ENCODE data around the gene EMID1. TPM values are rescaled to one million over a fixed set of nuclear protein-coding genes. Genes with fewer than 3 reads are reported as not detected.
"Not testable (repeated sequence)": the region's sequence is repeated elsewhere in the genome, so short reads cannot be mapped to it uniquely, and the experiment has no call there.

EMID1 gene
- total RNA-seq, 2 donors from 2014 or later = 1.4 to 2.4 TPM

DNA sequence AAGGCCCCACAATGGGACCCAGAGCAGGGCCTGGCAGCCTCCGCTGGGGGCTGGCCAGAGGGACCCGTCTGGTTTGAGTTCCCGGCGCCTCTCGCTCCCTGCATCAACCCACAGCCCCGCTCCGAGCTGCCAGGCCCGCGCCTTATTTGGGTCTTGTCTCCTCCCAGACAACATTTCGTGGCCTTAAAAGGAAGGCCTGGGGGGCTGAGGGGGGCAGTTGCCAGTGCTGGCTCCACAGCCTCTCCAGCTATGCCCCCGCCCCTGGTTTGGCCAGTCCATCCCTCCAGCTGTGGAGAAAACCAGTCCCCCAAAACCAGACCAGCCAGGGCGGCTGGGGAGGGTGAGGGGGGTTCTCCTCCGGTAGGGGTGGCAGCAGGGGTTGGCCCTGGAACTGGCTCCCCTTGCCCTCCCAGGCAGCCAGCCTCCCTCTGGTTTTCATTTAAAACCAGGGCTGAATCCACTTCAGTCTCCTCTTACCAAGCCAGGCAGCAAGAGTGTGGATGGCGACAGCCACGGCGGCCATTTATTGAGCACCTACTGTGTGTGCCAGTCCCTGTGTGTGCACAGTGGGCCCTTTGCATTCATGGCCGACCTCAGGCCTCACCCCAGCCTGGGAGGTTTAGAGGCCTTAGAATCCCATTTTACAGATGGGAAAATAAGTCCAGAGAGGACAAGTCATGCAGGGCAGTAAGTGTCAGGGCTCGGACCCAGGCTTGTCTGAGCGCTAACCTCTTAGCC, 18.6 kb downstream of the EMID1 start:
- DNase-seq (ENCODE audit: low spot score) = no peak
- intact Hi-C loops (cut with DNase I) = no loop called here

DNA sequence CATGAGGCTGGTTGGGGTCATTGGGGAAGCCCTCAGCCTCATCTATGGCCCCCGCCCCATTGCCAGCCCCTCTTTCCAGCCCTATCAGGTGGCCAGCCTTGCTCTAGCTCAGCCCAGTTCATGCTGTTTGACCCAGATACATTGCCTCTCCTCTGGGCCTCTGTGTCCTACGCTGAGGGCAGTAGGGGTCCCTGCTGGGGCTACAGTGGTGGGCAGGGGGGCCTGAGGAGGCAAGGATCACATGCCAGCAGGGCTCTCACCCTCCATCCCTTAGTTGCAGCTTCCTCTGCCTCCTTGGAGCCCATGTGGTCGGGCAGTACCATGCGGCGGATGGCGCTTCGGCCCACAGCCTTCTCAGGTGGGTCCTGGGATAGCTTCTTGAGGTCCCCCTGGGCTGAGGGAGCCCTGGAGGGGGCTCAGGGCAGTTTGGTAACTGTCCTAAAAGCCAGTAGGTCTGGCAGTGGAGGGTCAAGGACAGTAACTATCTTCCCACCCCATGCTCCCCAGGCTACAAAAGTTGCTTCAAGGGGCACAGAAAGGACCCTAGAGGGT, 19.2 kb downstream of the EMID1 start:
- no peak for DNase-seq (ENCODE audit: low spot score)
- intact Hi-C loops (cut with DNase I) = no loop called here

DNA sequence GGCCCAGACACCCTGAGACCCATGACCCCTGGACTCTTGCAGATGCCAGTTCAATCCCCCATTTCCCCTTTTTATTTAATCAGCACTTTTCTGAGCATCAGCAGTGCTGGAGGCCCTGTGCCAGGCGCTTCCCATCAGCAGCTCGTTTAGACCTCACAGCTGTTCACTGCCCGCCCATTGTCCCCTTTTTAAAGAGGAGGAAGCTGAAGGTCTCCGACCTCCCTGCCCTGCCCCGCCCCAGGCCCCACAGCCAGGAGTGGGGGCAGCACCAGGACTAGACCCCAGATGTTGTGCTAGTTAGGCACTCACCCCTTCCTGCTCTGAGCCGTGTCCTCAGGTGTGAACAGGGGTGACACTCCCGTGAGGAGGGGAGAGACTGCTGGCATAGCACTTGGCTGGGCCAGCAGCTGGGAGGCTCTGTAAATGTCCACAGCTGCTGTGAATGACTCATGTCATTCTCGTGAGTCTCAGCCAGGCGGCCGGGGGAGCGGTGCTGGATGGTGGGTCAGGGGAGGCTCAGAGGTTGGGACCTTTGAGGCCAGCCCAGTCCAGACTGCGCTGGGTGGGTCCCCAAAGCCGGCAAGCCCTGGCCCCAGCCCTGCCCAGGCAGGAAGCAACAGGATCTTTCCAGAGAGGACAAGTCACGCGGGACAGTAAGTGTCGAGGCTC, 19.9 kb downstream of the EMID1 start:
- intact Hi-C loops (cut with DNase I) = no loop called here
- peak; percentile 93 for DNase-seq (ENCODE audit: low spot score)

DNA sequence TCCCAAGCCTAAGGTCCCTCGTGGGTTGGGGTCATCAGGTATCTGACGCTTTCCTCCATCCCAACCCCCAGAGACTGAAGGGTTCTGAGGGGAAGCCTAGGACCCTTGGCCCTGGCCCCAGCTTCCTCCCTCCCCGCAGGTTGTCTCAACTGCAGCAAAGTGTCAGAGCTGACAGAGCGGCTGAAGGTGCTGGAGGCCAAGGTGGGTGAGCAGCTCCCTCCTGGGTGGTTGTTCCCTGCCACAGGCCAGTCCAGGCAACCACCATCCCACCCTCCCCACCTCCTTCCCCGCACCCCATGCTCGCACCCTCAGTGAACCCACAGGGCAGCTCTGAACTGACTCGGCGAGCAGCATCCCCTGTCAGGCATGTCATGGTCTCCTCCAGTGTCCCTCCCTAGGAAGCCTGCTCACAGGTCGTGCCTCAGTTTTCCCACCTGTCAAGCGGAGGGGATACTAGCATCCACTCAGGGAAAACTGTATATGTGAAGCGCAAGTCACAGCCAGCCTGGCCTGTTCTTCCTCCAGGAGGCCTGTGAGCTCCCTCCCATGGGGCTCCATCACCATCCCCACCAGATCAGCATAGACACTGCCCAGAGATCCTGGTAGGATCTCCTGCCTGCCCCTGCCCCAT, 20.8 kb downstream of the EMID1 start:
- DNase-seq (ENCODE audit: low spot score) = peak; percentile 59
- intact Hi-C loops (cut with DNase I) = no loop called here

DNA sequence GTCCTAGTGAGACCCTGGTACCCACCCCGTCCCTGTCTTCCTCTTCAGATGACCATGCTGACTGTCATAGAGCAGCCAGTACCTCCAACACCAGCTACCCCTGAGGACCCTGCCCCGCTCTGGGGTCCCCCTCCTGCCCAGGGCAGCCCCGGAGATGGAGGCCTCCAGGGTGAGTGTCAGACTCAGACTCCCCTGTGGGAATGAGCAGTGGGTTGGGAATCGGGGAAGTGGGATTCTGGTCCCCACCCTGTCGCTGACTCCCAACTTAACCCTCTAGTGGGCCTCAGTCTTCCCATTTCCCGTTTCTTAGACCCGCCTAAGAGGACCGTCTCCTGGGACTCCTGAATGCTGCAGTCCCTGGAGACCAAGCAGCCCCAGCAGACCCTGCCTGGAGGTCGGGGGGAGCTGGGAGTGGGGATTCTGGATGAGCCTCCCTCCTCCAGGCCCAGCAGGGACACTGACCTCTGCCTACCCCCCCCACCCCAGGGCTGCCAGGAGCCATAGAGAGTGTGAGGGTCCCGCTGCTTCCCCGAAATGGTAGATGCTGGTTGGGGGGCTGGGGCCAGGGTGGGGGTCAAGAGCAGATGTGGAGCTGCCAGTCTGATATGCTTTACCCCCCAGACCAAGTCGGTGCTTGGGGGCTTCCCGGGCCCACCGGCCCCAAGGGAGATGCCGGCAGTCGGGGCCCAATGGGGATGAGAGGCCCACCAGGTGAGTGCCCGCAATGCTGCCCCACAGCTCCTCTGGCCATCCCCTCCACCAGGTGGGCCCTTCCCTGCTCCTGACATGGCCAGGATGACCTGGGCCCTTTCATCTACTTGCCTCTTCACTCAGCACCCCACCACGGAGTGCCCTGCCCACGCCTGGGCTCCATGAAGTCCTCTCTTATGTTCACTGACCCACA, 25.5 kb downstream of the EMID1 start:
- peak; percentile 62 for DNase-seq (ENCODE audit: low spot score)
- intact Hi-C loops (cut with DNase I) = no loop called here

DNA sequence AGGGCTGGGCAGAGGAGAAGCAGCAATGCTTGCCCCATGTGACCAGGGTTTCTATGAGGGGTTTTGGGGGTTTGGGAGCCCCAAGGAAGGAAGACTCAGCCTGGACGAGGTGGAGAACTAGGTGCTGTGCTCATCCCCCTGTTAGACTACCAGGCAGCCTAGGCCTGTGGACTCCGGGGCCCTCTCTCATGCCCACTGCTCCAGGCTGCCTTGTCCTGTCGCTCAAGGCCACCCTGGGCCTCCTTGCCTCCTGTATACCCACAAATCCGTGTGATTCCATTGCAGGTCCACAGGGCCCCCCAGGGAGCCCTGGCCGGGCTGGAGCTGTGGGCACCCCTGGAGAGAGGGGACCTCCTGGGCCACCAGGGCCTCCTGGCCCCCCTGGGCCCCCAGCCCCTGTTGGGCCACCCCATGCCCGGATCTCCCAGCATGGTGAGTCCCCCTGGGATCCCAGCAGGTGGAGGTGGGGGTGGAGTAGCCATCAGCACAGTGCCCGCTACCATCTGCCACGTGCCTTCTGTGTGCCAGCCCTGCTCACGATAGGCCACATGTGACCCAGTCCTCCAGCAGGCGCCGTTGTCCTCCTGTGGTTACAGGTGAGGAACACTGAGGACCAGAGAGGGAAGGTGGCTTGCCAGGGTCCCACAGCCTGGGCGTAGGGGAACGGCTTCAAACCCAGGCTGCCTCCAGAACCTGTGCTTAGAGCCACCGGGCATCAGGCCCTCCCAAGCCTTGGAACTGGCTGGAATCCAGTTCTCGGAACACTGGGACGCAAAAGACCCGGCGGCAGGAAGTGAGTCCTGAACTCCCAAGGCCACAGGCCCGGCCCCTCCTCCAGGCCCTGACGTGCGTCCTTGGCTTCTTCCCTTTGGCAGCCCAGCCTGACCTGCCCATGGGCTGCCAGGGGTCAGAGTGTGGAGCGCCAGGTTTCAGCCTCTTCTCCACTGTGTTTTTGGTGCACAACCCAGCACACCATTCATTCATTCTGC, 26.6 kb downstream of the EMID1 start:
- DNase-seq (ENCODE audit: low spot score) = peak; percentile 82
- intact Hi-C loops (cut with DNase I) = no loop called here

DNA sequence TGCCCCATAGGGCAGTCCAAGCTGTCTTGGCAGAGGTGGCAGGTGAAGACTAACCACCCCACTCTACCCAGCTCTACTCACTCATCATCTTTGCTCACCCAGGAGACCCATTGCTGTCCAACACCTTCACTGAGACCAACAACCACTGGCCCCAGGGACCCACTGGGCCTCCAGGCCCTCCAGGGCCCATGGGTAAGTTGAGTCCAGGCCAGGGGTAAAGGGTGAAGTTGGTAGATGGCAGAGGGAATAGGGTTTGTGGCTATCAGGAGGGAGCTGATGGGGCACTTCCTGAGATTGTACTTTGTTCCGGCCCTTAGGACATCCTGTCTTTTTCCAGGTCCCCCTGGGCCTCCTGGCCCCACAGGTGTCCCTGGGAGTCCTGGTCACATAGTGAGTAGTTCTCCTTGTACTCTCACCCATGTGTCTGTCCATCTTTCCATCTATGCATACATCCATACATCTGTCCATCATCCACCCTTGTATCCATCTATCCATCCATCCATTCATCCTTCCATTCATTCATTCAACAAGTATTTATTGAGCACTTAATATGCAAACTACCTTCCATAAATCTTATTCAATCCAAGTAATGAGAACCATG, 27.7 kb downstream of the EMID1 start:
- intact Hi-C loops (cut with DNase I) = no loop called here
- DNase-seq (ENCODE audit: low spot score) = peak; percentile 23

DNA sequence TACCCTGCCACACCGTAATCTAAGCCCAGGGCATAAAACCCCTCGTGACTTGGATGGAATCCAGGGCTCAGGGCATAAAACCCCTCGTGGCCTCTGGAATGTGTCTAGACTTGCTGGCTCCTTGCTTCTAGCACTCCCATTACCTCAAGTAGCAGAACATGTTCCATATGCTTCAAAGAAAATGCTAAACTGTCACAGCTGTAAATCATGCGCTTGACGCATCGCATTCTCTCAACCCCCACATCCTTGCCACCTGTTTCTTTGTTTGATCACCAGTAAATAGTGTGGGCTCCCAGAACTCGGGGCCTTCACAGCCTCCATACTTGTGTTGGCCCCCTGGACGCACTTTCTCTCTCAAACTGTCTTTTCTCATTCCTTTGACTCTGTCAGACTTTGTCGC, 34.8 kb downstream of the EMID1 start:
- intact Hi-C loops (cut with DNase I); DNase-seq (ENCODE audit: low spot score): not testable (repeated sequence)

DNA sequence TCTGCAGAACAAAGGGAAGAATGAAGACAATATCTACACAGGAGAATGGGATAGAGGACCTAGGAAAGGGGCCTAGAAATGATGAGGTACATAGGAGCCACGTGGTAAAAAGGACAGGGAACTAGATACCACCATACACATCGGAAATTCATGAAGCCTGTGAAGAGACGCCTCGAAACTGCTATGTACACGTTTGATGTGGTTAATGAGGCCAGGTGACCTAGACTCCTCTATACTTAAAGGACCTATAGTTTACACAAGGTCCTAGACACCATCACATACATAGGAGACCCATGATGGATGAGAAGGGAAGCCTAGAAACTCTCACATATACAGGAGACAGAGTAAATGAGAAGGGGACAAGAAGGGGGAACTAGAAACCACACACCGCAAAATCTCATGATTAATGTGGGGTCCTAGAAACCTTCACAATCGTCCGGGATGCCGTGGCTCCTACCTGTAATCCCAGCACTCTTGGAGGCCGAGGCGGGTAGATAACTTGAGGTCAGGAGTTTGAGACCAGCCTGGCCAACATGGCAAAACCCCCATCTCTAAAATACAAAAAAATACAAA, 38.3 kb downstream of the EMID1 start:
- intact Hi-C loops (cut with DNase I) = no loop called here

DNA sequence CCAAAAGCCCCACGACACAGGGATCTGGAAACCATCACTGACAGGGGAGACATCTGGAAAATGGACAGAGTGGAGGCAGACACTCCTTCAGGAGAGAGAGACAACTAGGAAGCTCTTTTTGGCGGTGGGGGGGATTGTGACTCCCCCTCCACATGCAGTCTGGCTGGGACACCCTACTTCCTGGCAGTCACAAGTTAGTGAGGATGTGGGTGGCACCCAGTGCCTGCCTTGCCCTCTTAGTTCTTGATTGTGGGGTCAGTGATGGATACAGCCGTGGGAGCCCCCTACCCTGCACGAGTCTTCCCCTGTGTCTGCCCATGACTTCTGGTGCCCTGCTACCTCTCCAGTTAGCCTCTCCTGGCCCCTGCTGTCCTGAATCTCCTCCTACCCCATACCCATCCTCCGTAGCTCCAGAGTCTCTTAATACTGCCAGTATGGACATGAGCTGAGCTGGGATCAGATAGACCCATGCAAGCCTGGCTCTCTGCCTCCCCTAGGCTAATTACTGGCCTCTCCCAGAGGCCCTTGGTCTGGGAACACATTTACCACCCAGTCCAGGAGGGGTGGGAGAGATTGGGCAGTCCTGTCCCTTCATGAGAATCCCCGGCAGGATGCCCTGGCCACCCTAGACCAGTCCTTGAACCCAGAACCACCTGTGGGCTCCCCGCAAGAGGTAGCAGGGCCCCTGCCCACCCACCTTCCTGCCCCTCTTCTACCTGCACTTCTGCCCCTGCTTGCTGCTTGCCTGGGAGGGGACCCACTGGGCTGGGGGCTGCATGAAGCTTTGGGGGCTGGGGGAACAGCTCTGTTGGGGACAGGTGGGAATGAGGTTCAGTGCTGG, 39.3 kb downstream of the EMID1 start:
- no peak for DNase-seq (ENCODE audit: low spot score)
- intact Hi-C loops (cut with DNase I) = no loop called here

More for the DNA sequence above, 38.3 kb downstream of the EMID1 start:
- DNase-seq (ENCODE audit: low spot score) = no peak

DNA sequence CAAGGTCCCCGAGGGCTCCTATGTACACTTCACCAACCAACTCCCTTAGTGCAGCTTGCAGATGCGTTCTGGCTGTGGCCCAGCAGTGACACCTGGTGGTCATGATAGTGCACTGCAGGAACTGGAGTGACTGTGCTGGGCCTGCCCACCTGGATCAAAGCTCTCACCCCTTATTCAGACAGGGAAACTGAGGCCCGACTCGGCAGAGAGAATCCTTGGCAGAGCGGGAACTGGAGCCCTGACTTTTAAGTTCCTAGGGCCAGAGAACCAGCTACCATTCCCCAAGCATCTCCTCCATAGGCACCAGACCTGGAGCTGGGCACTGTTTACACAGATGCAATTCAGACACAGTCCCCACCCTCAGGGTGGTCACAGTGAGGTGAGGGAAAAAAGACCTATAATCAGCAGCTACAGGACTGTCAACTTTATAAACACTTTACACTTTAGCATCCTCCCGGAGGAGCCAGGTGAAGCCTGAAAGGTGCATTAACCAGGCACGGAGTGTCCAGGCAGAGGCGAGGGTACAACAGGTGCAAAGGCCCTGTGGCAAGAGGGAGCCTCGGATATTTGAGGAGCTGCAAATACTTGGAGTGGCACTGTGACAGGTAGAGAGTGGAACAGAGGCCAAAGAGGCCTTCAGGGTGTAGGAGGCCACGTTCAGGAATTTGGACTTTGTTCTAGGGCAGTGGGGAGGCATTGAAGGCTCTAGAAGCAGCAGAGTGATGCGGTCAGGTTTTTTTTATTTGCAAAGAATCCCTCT, 40.1 kb downstream of the EMID1 start:
- intact Hi-C loops (cut with DNase I) = no loop called here
- peak; percentile 89 for DNase-seq (ENCODE audit: low spot score)

DNA sequence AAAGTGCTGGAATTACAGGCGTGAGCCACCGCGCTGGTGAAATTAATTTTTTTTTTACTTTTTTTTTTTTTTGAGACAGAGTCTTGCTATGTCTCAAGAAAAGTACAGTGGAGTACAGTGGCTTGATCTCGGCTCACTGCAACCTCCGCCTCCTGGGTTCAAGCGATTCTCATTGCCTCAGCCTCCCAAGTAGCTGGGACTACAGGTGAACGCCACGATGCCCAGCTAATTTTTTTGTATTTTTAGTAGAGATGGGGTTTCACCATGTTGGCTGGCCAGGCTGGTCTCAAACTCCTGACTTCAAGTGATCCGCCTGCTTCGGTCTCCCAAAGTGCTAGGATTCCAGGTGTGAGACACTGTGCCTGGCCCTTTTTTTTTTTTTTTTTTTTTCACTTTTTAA, 42.2 kb downstream of the EMID1 start:
- intact Hi-C loops (cut with DNase I) = not testable (repeated sequence)

DNA sequence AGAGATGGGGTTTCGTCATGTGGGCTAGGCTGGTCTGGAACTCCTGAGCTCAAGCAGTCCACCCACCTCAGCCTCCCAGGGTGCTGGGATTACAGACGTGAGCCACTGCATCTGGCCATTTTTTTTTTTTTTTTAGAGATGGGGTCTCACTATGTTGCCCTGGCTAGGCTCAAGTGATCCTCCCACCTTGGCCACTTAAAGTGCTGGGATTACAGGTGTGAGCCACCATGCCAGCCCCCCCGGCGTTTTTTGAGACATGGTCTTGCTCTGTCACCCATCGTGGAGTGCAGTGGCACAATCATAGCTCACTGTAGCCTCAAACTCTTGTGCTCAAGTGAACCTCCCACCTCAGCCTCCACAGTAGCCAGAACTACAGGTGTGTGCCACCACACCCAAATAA, 45.6 kb downstream of the EMID1 start:
- intact Hi-C loops (cut with DNase I) = loop anchor here in 1 of 2 donors (10.0 kb wide), 1 partner anchor 396 kb away; no protein-coding TSS in a partner anchor
- DNase-seq (ENCODE audit: low spot score) = no peak

More for the DNA sequence above, 42.2 kb downstream of the EMID1 start:
- DNase-seq (ENCODE audit: low spot score) = not testable (repeated sequence)

DNA sequence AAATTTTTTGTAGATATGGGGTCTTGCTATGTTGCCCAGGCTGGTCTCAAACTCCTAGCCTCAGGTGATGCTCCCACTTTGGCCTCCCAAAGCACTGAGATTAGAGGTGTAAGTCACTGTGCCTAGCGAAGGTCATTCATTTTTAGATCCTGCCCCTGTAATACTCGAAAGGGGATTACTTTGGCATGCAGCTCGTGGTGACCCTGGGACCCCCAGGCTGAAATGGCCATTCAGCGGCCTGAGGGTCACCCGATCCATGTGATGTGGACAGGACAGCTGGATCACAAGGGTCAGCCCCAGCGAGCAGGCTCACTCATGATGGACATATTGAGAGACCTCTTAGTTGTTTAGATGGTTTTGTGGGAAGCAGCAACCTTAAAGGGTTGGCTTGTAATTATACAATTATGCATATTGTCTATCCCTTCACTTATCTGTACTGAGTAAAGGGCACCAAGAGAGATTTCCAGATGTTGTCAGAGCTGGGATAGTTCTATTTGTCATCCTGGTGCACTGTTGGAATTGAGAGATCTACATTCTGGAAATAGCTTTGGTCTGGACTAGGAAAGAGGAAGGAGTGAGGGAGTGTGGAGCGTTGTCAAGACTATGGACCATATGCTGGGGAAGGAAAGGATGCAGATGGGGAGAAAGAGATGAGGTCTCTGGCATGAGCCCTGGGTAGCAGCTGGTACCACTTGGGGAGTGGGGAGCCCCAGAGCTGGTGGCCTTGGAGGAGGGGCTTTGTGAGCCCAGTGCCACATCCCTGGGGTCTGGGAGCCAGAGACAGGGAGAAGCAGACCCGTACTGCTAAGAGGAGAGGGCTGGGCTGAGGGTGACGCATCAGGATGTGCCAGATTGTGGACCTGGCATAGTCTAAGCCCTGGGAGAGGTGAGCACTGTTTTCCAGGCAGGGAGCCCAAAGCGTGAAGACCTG, 46.5 kb downstream of the EMID1 start:
- no peak for DNase-seq (ENCODE audit: low spot score)

More for the DNA sequence above, 46.5 kb downstream of the EMID1 start:
- intact Hi-C loops (cut with DNase I) = loop anchor here in 1 of 2 donors (10.0 kb wide), 1 partner anchor 397 kb away; no protein-coding TSS in a partner anchor

All from posterior vena cava (tissue), 2 donors.